Measurements from ENCODE around the gene SERINC3.

Gene SERINC3

GRCh38 chr20:44536175-44536574 is 14.3 kb upstream of the SERINC3 start:
- no peak for DNase-seq (ENCODE audit: low read depth)
- no peak for TF ChIP-seq CTCF (IDR thresholded peaks at IDR 0.05; ENCODE audit: control insufficient read depth, extremely low read depth, insufficient read depth)
- no peak overlapping the region for H3K4me3 ChIP-seq (ENCODE audit: low read depth, low read length)

- H3K4me3 ChIP-seq (ENCODE audit: low read depth, low read length): no peak overlapping the region
- no peak for TF ChIP-seq CTCF (IDR thresholded peaks at IDR 0.05; ENCODE audit: control insufficient read depth, extremely low read depth, insufficient read depth)
- no peak for DNase-seq (ENCODE audit: low read depth)
Observed at GRCh38 chr20:44533928-44534327, 12.1 kb upstream of the SERINC3 start.

- no peak for TF ChIP-seq CTCF (IDR thresholded peaks at IDR 0.05; ENCODE audit: control insufficient read depth, extremely low read depth, insufficient read depth)
- no peak for DNase-seq (ENCODE audit: low read depth)
- H3K4me3 ChIP-seq (ENCODE audit: low read depth, low read length): no peak overlapping the region; the same call in 1 of the 2 replicates
Observed at GRCh38 chr20:44532981-44533331, 11.1 kb upstream of the SERINC3 start.

- TF ChIP-seq CTCF (IDR thresholded peaks at IDR 0.05; ENCODE audit: control insufficient read depth, extremely low read depth, insufficient read depth): no peak
- H3K4me3 ChIP-seq (ENCODE audit: low read depth, low read length): peak overlapping the region; percentile 64
- DNase-seq (ENCODE audit: low read depth): no peak
Observed at GRCh38 chr20:44532259-44532980, 10.6 kb upstream of the SERINC3 start.

GRCh38 chr20:44528309-44528708 is 6.4 kb upstream of the SERINC3 start:
- DNase-seq (ENCODE audit: low read depth): no peak
- no peak overlapping the region for H3K4me3 ChIP-seq (ENCODE audit: low read depth, low read length)
- no peak for TF ChIP-seq CTCF (IDR thresholded peaks at IDR 0.05; ENCODE audit: control insufficient read depth, extremely low read depth, insufficient read depth)

- DNase-seq (ENCODE audit: low read depth): no peak
- no peak for TF ChIP-seq CTCF (IDR thresholded peaks at IDR 0.05; ENCODE audit: control insufficient read depth, extremely low read depth, insufficient read depth)
- H3K4me3 ChIP-seq (ENCODE audit: low read depth, low read length): no peak overlapping the region
Observed at GRCh38 chr20:44527716-44528199, 5.9 kb upstream of the SERINC3 start.

- no peak for DNase-seq (ENCODE audit: low read depth)
- no peak for TF ChIP-seq CTCF (IDR thresholded peaks at IDR 0.05; ENCODE audit: control insufficient read depth, extremely low read depth, insufficient read depth)
- H3K4me3 ChIP-seq (ENCODE audit: low read depth, low read length): no peak overlapping the region
Observed at GRCh38 chr20:44526129-44526528, 4.3 kb upstream of the SERINC3 start.

Data from LNCaP clone FGC (cell line).